ENCODE measurements around the gene NOTCH2. TPM values are rescaled to one million over a fixed set of nuclear protein-coding genes. Genes with fewer than 3 reads are reported as not detected.

NOTCH2 gene
- total RNA-seq, 3 donors from 2014 or later (not counting 1 experiment from before 2014, with no cell fraction given) = 74.7 to 136 (median 97.4) TPM

- Histone ChIP-seq H3K4me3 (ENCODE audit: low read length) (no peak overlapping the region), H3K4me1 (ENCODE audit: control insufficient read depth, insufficient read depth, low read length) (peaks cover 5% of the 10 kb centered on the region), H3K27ac (ENCODE audit: low read length) (no peak overlapping the region), H3K27me3 (ENCODE audit: control insufficient read depth, insufficient read depth, low read length) (no peaks in the 10 kb centered on the region), H3K36me3 (ENCODE audit: control insufficient read depth, insufficient read depth, low read length) (peaks cover 8% of the 10 kb centered on the region), H3K9me3 (ENCODE audit: control insufficient read depth, insufficient read depth, low read length) (no peaks in the 10 kb centered on the region)
- no peaks in the 10 kb centered on the region for H3K36me3 Mint-ChIP-seq
- no peak overlapping the region for H3K4me3 Mint-ChIP-seq
- peaks cover 26 to 39% of the 10 kb centered on the region in 2 donors for H3K4me1 Mint-ChIP-seq
- no peak for ATAC-seq
- no peaks in the 10 kb centered on the region for H3K27me3 Mint-ChIP-seq (ENCODE audit: low read depth in 2 of 2)
- no peak for DNase-seq
- WGBS (ENCODE audit: insufficient coverage) = 97% methylated on average over 2 of the region's 2 CpGs
- no peak for TF ChIP-seq CTCF (IDR thresholded peaks at IDR 0.05)
- no peaks in the 10 kb centered on the region for H3K9me3 Mint-ChIP-seq
- H3K27ac Mint-ChIP-seq = no peak overlapping the region
- intact Hi-C loops (cut with micrococcal nuclease) = no loop called here
Observed at GRCh38 chr1:119975006-119975405, 94.5 kb downstream of the NOTCH2 start.

DNA sequence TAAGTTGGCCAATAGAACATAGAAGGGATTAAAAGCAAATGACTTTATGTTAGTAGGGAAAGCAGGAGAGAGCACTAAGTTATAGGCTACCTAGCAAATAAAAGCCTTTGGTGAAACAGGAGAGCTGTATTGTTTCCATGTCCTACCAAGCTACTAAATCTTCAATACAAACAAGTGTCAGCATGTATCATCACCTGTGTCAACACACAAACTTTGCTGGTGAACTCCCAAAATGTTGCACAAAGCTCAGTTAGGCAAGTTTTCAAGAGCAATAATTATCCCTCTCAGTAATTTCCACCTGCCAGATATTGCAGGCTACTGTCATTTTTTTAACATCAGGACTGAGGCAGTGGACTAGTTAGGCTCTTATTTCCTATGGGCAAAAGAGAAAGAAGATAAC lies 95.4 kb downstream of the NOTCH2 start:
- Mint-ChIP-seq H3K4me3 (no peak overlapping the region), H3K9me3 (no peaks in the 10 kb centered on the region), H3K27ac (no peak overlapping the region), H3K27me3 (ENCODE audit: low read depth in 2 of 2) (no peaks in the 10 kb centered on the region), H3K36me3 (no peaks in the 10 kb centered on the region), H3K4me1 (peaks cover 24 to 39% of the 10 kb centered on the region in 2 donors)
- no peak for ATAC-seq
- Histone ChIP-seq H3K27ac (ENCODE audit: low read length) (no peak overlapping the region), H3K27me3 (ENCODE audit: control insufficient read depth, insufficient read depth, low read length) (no peaks in the 10 kb centered on the region), H3K36me3 (ENCODE audit: control insufficient read depth, insufficient read depth, low read length) (peaks cover 9% of the 10 kb centered on the region), H3K4me1 (ENCODE audit: control insufficient read depth, insufficient read depth, low read length) (peaks cover 5% of the 10 kb centered on the region), H3K9me3 (ENCODE audit: control insufficient read depth, insufficient read depth, low read length) (no peaks in the 10 kb centered on the region), H3K4me3 (ENCODE audit: low read length) (no peak overlapping the region)
- no peak for DNase-seq
- intact Hi-C loops (cut with micrococcal nuclease) = no loop called here
- no peak for TF ChIP-seq CTCF (IDR thresholded peaks at IDR 0.05)

GRCh38 chr1:119971710-119972570 lies 97.5 kb downstream of the NOTCH2 start:
- 98% methylated on average over 4 of the region's 4 CpGs for WGBS (ENCODE audit: insufficient coverage)
- no peak overlapping the region for H3K4me3 Mint-ChIP-seq
- peaks cover 14 to 32% of the 10 kb centered on the region in 2 donors for H3K4me1 Mint-ChIP-seq
- no peaks in the 10 kb centered on the region for H3K9me3 Mint-ChIP-seq
- ATAC-seq (no peak), DNase-seq (no peak)
- peak overlapping the region in 1 of 2 donors; percentile 47 for H3K27ac Mint-ChIP-seq
- no peak for TF ChIP-seq CTCF (IDR thresholded peaks at IDR 0.05)
- H3K9me3 ChIP-seq (ENCODE audit: control insufficient read depth, insufficient read depth, low read length) = no peaks in the 10 kb centered on the region
- H3K27me3 Mint-ChIP-seq (ENCODE audit: low read depth in 2 of 2) = no peaks in the 10 kb centered on the region
- H3K4me3 ChIP-seq (ENCODE audit: low read length) = no peak overlapping the region
- intact Hi-C loops (cut with micrococcal nuclease) = no loop called here
- H3K4me1 ChIP-seq (ENCODE audit: control insufficient read depth, insufficient read depth, low read length) = peaks cover 3% of the 10 kb centered on the region
- H3K36me3 Mint-ChIP-seq = no peaks in the 10 kb centered on the region
- no peak overlapping the region for H3K27ac ChIP-seq (ENCODE audit: low read length)
- H3K36me3 ChIP-seq (ENCODE audit: control insufficient read depth, insufficient read depth, low read length) = peaks cover 23% of the 10 kb centered on the region
- H3K27me3 ChIP-seq (ENCODE audit: control insufficient read depth, insufficient read depth, low read length) = no peaks in the 10 kb centered on the region
